ENCODE data around the gene RIT1.
A peak's percentile ranks its signal among the peaks of the same experiment; 100 is the strongest.

RIT1 gene

DNA sequence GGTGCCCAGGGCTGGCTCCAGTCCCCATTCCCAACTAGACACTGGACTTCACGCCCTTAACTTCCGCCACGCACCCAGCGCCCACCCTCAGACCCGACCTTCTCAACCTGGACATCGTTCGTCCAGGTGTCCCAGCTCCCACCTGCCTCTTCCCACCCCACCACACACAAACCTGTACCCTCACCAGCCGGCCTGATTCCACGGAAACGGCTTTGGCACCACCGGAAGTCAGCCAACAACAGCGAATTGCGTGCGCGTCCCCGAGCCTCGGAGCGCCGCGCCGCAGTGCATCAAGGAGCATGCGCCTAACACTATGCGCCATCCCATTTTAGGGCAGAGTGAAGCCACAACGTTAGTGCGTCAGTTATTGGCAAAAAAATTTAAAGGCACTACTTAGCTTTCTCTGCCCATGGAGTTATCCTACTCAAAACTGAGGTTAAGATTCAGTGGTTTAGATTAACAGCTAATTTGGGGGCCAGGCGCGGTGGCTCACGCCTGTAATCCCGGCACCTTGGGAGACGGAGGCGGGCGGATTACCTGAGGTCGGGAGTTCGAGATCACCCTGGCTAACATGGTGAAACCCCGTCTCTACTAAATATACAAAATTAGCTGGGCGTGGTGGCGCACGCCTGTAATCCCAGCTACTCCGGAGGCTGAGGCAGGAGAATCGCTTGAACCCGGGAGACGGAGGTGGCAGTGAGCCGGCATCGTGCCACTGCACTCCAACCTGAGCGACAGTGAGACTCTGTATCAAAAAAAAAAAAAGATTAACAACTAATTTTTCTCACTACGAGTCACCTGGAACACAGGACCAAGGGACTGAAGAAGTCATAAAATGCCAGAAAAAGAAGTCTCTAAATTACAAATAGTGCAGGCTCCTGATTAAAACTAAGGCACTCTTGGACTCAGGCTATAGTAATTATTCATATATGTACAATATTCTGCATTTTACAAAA is 53.9 kb downstream of the RIT1 start, which contains the start of gene GON4L:
Gene GON4L (minus strand): TSS at position 240 of the 956 bp plus-strand sequence. CDS start 3,434 bp downstream, outside the sequence.
- peak; percentile 89 for DNase-seq (ENCODE audit: low spot score)

DNA sequence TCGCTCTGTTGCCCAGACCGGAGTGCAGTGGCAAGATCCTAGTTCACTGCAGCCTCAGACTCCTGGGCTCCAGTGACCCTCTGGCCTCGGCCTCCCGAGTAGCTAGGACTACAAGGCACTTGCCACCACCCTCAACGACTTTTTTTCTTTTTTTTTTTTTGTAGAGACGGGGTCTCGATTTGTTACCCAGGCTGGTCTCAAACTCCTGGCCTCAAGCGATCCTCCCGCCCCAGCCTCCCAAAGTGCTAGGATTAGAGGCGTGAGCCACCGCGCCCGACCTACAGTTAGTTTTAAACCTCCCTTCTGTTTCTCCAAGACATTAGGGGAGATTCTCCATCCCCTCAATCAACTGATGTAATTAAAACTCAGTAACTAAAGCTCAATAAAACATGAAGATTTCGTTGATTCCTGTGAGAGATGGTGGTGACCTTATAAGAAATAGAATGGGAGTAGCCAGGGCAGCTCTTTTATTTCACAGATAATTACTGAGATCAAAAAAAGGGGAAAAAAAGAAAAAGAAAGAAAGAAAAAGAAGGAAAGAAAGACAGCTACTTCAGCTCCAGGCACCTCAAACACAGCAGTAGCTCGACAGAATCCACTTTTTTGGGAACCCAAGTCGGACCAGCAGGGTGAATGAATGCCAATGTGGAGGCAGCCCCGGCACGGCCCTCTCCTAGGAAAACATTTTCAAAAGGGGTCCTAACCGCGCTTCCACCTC is 54.7 kb downstream of the RIT1 start:
- DNase-seq (ENCODE audit: low spot score) = no peak

DNA sequence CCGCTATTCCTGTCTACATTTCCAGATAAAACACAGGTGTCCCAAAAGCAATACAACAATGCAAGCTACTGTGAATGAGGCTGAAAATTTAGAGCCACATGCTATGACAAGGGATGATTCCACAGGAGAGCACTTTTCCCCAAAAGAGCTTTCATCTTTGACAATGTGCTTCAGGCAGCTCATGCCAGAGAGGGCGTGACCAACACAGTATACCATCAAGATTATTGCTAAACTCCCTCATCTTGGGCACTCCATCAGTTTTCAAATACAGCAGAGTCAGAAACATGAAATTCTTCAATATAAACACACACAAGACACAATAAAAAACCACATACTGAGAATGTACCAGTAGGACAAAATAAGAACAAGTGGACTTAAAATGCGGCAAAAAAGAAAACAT is 60.8 kb downstream of the RIT1 start:
- no peak for DNase-seq (ENCODE audit: low spot score)

DNA sequence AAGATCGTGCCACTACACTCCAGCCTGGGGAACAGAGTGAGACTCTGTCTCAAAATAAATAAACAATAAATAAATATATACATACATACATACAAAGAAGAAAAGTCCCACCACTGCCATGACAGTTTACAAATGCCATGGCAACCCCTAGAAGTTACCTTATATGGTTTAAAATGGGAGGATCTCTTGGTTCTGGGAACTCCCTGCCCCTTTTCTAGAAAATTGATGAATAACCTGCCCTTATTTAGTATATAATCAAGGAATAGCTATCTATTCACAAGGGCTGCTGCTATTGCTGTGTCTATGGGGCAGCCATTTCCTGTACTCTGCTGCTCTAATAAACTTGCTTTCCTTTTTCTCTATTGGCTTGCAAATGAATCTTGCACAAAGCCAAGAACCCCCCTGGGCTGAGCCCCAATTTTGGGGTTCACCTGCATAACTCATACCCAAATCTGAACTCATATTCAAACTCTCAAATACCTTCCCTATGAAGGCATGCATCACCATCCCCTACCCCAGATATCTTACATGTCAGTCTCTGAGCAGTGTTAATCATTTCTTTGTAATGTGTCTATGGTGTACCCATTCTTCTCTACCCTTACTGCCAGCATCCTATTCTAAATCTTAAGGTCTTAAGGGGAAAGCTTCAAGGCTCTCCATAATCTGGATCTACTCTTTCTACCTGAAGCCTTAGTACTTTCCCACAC is 63.2 kb downstream of the RIT1 start:
- DNase-seq (ENCODE audit: low spot score) = no peak

Data from CD4-positive, alpha-beta T cell treated with Interleukin-6 at 100 ng/mL for 8 hours (primary cell).